Embryonic facial prominence (tissue), 1 donor: ENCODE results near the gene SMPD3.

Experiments
- DNase-seq: peaks from one replicate; pipeline ENCODE4 v3.0.0-alpha.2; 2016; ENCODE audit errors: extremely low spot score

The SMPD3 gene

GRCh38 chr16:68383858-68384257 lies 64.5 kb downstream of the SMPD3 start:
- DNase-seq, result no peak

GRCh38 chr16:68382296-68382718 lies 66.0 kb downstream of the SMPD3 start:
- no peak for DNase-seq

- no peak for DNase-seq
Measured at GRCh38 chr16:68381363-68381724, 67.0 kb downstream of the SMPD3 start.

GRCh38 chr16:68380676-68381362 lies 67.5 kb downstream of the SMPD3 start:
- no peak for DNase-seq

GRCh38 chr16:68380348-68380670 lies 68.0 kb downstream of the SMPD3 start:
- no peak for DNase-seq

- DNase-seq, result no peak
Measured at GRCh38 chr16:68379472-68380347, 68.6 kb downstream of the SMPD3 start.

GRCh38 chr16:68378436-68379415 lies 69.6 kb downstream of the SMPD3 start:
- no peak for DNase-seq

- no peak for DNase-seq
Measured at GRCh38 chr16:68377667-68378393, 70.5 kb downstream of the SMPD3 start.

- no peak for DNase-seq
Measured at GRCh38 chr16:68377221-68377620, 71.1 kb downstream of the SMPD3 start.

GRCh38 chr16:68376590-68376989 lies 71.7 kb downstream of the SMPD3 start:
- no peak for DNase-seq

GRCh38 chr16:68375801-68376536 lies 72.3 kb downstream of the SMPD3 start:
- DNase-seq, result no peak

GRCh38 chr16:68374961-68375660 lies 73.2 kb downstream of the SMPD3 start:
- no peak for DNase-seq

GRCh38 chr16:68374246-68374805 lies 74.0 kb downstream of the SMPD3 start:
- no peak for DNase-seq

- no peak for DNase-seq
Measured at GRCh38 chr16:68373528-68374245, 74.6 kb downstream of the SMPD3 start.

- DNase-seq, result no peak
Measured at GRCh38 chr16:68372806-68373205, 75.5 kb downstream of the SMPD3 start.

- no peak for DNase-seq
Measured at GRCh38 chr16:68372381-68372720, 76.0 kb downstream of the SMPD3 start.

- DNase-seq, result no peak
Measured at GRCh38 chr16:68371706-68372380, 76.5 kb downstream of the SMPD3 start.

- DNase-seq, result no peak
Measured at GRCh38 chr16:68371276-68371651, 77.0 kb downstream of the SMPD3 start.
